ENCODE results near the gene SOX4.

DNA sequence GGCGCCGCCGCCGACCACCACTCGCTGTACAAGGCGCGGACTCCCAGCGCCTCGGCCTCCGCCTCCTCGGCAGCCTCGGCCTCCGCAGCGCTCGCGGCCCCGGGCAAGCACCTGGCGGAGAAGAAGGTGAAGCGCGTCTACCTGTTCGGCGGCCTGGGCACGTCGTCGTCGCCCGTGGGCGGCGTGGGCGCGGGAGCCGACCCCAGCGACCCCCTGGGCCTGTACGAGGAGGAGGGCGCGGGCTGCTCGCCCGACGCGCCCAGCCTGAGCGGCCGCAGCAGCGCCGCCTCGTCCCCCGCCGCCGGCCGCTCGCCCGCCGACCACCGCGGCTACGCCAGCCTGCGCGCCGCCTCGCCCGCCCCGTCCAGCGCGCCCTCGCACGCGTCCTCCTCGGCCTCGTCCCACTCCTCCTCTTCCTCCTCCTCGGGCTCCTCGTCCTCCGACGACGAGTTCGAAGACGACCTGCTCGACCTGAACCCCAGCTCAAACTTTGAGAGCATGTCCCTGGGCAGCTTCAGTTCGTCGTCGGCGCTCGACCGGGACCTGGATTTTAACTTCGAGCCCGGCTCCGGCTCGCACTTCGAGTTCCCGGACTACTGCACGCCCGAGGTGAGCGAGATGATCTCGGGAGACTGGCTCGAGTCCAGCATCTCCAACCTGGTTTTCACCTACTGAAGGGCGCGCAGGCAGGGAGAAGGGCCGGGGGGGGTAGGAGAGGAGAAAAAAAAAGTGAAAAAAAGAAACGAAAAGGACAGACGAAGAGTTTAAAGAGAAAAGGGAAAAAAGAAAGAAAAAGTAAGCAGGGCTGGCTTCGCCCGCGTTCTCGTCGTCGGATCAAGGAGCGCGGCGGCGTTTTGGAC is 2.0 kb downstream of the SOX4 start:
- TF ChIP-seq, protein P1, sequence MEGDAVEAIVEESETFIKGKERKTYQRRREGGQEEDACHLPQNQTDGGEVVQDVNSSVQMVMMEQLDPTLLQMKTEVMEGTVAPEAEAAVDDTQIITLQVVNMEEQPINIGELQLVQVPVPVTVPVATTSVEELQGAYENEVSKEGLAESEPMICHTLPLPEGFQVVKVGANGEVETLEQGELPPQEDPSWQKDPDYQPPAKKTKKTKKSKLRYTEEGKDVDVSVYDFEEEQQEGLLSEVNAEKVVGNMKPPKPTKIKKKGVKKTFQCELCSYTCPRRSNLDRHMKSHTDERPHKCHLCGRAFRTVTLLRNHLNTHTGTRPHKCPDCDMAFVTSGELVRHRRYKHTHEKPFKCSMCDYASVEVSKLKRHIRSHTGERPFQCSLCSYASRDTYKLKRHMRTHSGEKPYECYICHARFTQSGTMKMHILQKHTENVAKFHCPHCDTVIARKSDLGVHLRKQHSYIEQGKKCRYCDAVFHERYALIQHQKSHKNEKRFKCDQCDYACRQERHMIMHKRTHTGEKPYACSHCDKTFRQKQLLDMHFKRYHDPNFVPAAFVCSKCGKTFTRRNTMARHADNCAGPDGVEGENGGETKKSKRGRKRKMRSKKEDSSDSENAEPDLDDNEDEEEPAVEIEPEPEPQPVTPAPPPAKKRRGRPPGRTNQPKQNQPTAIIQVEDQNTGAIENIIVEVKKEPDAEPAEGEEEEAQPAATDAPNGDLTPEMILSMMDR (IDR thresholded peaks at IDR 0.05): peak; percentile 18
- no peak for TF ChIP-seq EZH2 (IDR thresholded peaks at IDR 0.05; ENCODE audit: borderline replicate concordance, insufficient read depth, low read depth, low read length, poor library complexity, severe bottlenecking)

Data from B cell (primary cell).